ENCODE data around the gene HAPLN1.

The HAPLN1 gene

GRCh38 chr5:83654427-83654994, 66.1 kb downstream of the HAPLN1 start:
- TF ChIP-seq CTCF (IDR thresholded peaks at IDR 0.05; ENCODE audit: insufficient read depth, low read depth, low read length, missing control alignments), result no peak
- DNase-seq (ENCODE audit: low read depth), result peak; percentile 41

GRCh38 chr5:83653669-83654068, 67.0 kb downstream of the HAPLN1 start:
- no peak overlapping the region for H3K4me3 ChIP-seq (ENCODE audit: low read depth, low read length)
- peak; percentile 79 for DNase-seq (ENCODE audit: low read depth)
- no peak for TF ChIP-seq CTCF (IDR thresholded peaks at IDR 0.05; ENCODE audit: insufficient read depth, low read depth, low read length, missing control alignments)

More at GRCh38 chr5:83654427-83654994, 66.1 kb downstream of the HAPLN1 start:
- H3K4me3 ChIP-seq (ENCODE audit: low read depth, low read length), result no peak overlapping the region

- no peak for DNase-seq (ENCODE audit: low read depth)
Measured at GRCh38 chr5:83645936-83646335, 74.7 kb downstream of the HAPLN1 start.

GRCh38 chr5:83644301-83644700, 76.4 kb downstream of the HAPLN1 start:
- TF ChIP-seq CTCF (IDR thresholded peaks at IDR 0.05; ENCODE audit: insufficient read depth, low read depth, low read length, missing control alignments), result no peak
- no peak overlapping the region for H3K4me3 ChIP-seq (ENCODE audit: low read depth, low read length)
- no peak for DNase-seq (ENCODE audit: low read depth)

More at GRCh38 chr5:83645936-83646335, 74.7 kb downstream of the HAPLN1 start:
- no peak overlapping the region for H3K4me3 ChIP-seq (ENCODE audit: low read depth, low read length)
- TF ChIP-seq CTCF (IDR thresholded peaks at IDR 0.05; ENCODE audit: insufficient read depth, low read depth, low read length, missing control alignments), result no peak

- H3K4me3 ChIP-seq (ENCODE audit: low read depth, low read length), result no peak overlapping the region
- no peak for TF ChIP-seq CTCF (IDR thresholded peaks at IDR 0.05; ENCODE audit: insufficient read depth, low read depth, low read length, missing control alignments)
- no peak for DNase-seq (ENCODE audit: low read depth)
Measured at GRCh38 chr5:83641946-83642345, 78.7 kb downstream of the HAPLN1 start.

GRCh38 chr5:83639911-83640310, 80.7 kb downstream of the HAPLN1 start:
- TF ChIP-seq CTCF (IDR thresholded peaks at IDR 0.05; ENCODE audit: insufficient read depth, low read depth, low read length, missing control alignments), result no peak
- DNase-seq (ENCODE audit: low read depth), result no peak
- no peak overlapping the region for H3K4me3 ChIP-seq (ENCODE audit: low read depth, low read length)

GRCh38 chr5:83636156-83636555, 84.5 kb downstream of the HAPLN1 start:
- no peak overlapping the region for H3K4me3 ChIP-seq (ENCODE audit: low read depth, low read length)
- DNase-seq (ENCODE audit: low read depth), result no peak
- TF ChIP-seq CTCF (IDR thresholded peaks at IDR 0.05; ENCODE audit: insufficient read depth, low read depth, low read length, missing control alignments), result no peak
